ENCODE results near the gene ZNF615.
"Not testable (repeated sequence)": the region's sequence is repeated elsewhere in the genome, so short reads cannot be mapped to it uniquely, and the experiment has no call there.

The ZNF615 gene

DNA sequence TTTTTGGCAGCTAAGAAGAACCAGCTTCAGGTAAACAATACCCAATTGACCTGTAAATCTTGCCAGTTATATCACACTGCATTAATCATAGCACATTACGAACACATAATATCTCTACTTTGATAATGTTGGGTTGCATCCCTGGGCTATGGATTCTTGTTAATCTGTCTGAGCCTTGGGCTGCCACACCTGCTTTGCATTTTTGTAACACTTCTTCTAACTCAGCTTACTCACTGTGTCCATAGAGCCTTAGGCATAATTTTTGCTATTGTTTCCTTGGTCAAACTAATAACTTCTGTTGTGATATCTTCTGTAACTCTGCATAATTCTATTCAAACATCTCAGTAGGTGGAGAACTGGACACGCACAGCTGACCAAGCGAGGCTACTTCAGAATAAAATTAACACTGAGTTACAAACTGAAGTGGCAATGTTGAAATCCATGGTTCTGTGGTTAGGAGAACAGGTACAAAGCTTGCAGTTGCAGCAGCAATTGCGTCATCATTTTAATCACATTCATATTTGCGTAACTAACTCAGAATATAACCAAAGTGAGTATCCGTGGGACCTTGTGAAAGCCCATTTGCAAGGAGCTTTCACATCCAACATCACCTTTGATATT lies 27.8 kb downstream of the ZNF615 start:
- no peak for DNase-seq (ENCODE audit: low spot score)

- no peak for DNase-seq (ENCODE audit: low spot score)
These were observed 29.1 kb downstream of the ZNF615 start for GRCh38 chr19:51978882-51979281.

GRCh38 chr19:51977346-51977745 lies 30.7 kb downstream of the ZNF615 start:
- no peak for DNase-seq (ENCODE audit: low spot score)

DNA sequence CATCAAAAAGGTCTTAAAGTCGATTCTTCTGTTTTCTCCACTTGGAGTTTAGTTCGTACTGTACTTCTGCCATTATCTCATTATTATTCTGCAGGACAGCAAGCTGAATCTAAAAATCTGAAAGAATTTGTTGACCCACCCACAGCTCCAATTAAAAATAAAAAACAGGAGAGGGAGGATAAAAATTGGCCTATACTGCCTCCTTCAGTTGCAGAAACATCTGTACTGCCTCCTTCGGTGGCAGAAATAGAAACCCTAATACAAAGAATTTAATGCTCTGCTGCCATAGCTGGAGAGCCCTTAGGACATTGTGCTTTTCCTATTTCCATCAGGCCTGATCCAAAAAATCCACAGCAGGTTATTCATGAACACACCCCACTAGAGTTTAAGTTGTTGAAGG lies 31.2 kb downstream of the ZNF615 start:
- DNase-seq (ENCODE audit: low spot score) = no peak

GRCh38 chr19:51975787-51976186 lies 32.2 kb downstream of the ZNF615 start:
- not testable (repeated sequence) for DNase-seq (ENCODE audit: low spot score)

GRCh38 chr19:51971624-51972023 lies 36.4 kb downstream of the ZNF615 start:
- DNase-seq (ENCODE audit: low spot score) = no peak

- no peak for DNase-seq (ENCODE audit: low spot score)
These were observed 37.3 kb downstream of the ZNF615 start for GRCh38 chr19:51970718-51971117.

- no peak for DNase-seq (ENCODE audit: low spot score)
These were observed 42.4 kb downstream of the ZNF615 start for GRCh38 chr19:51965583-51965982.

GRCh38 chr19:51960621-51961233 lies 47.3 kb downstream of the ZNF615 start:
- not testable (repeated sequence) for DNase-seq (ENCODE audit: low spot score)

GRCh38 chr19:51959791-51960190 lies 48.2 kb downstream of the ZNF615 start:
- DNase-seq (ENCODE audit: low spot score) = no peak

DNA sequence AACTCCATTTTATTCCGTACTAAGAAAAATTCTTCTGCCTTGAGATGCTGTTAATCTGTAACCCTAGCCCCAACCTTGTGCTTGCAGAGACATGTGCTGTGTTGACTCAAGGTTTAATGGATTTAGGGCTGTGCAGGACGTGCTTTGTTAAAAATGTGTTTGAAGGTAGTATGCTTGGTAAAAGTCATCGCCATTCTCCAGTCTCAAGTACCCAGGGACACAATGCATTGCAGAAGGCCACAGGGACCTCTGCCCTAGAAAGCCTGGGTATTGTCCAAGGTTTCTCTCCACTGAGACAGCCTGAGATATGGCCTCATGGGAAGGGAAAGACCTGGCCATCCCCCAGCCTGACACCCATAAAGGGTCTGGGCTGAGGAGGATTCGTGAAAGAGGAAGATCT lies 50.2 kb downstream of the ZNF615 start:
- DNase-seq (ENCODE audit: low spot score) = not testable (repeated sequence)

DNA sequence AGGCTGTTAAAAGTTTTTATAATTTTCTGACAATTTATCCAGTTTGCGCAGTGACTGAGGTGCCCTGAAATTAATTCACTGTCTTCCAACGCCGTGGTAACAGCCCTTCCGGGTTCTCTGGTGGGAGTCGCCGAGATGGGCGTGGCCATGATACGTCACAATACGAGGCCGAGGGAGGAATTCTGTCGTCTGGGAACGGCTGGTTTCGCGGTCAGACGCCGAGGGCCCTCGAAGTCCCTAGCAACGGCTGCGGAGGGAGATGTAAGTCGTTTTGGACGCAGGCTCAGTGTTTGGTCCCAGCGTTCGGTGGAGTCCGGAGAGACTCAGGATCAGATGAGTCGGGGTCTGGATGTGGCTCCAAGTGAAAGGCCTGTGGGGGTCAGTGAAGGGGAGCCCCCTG lies 59.0 kb downstream of the ZNF615 start:
- no peak for DNase-seq (ENCODE audit: low spot score)

DNA sequence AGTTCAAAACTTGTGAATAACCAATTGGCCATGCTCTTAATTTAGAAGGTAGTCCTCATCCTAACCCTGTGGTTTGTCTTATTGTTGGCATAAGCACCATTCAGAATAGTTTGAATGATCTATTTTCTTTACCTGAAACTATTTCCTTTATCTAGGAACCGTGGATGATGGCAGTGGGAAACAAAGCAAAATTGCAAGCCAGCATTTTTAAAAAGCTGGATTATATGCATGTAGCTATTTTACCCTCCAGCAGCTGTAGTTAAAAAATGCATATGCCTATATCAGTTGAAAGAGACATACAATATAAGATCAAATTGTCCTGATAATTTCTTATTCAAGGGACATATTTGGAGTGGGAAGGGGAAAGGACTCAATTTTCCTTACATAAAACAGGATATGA lies 61.4 kb downstream of the ZNF615 start:
- DNase-seq (ENCODE audit: low spot score) = no peak

DNA sequence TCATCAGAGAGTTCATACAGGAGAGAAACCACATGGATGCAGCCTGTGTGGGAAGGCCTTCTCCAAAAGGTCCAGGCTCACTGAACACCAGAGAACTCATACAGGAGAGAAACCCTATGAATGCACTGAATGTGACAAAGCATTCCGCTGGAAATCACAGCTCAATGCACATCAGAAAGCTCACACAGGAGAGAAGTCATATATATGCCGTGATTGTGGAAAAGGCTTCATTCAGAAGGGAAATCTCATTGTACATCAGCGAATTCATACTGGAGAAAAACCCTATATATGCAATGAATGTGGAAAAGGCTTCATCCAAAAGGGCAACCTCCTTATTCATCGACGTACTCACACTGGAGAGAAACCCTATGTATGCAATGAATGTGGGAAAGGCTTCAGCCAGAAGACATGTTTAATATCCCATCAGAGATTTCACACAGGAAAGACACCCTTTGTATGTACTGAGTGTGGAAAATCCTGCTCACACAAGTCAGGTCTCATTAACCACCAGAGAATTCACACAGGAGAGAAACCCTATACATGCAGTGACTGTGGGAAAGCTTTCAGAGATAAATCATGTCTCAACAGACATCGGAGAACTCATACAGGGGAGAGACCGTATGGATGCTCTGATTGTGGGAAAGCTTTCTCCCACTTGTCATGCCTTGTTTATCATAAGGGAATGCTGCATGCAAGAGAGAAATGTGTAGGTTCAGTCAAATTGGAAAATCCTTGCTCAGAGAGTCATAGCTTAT lies 63.0 kb downstream of the ZNF615 start:
- no peak for DNase-seq (ENCODE audit: low spot score)
